ENCODE data around the gene AP3B2.

GRCh38 chr15:82726816-82727215 lies 17.1 kb upstream of the AP3B2 start:
- no peak for TF ChIP-seq EZH2 (IDR thresholded peaks at IDR 0.05; ENCODE audit: insufficient read depth, poor library complexity, severe bottlenecking)
- TF ChIP-seq EZH2phosphoT487 (IDR thresholded peaks at IDR 0.05; ENCODE audit: insufficient read depth, low read depth): no peak

Data from GM23248 (cell line).